GM18499 (cell line): Measurements from ENCODE around the gene CPT1C.

Experiments
- ATAC-seq: cut with Tn5 transposase; IDR thresholded peaks from one replicate; pipeline ENCODE4 v1.9.1; 2021; ENCODE audit warnings: moderate number of reproducible peaks; ENCODE audit not compliant: insufficient read depth, unreplicated experiment

The CPT1C gene

GRCh38 chr19:49690656-49691242 lies at the start of gene CPT1C:
Gene CPT1C (plus strand): TSS chr19:49691116. CDS start chr19:49692253, 1,137 bp downstream.
- ATAC-seq: no peak

- peak; percentile 40 for ATAC-seq
Measured at GRCh38 chr19:49641688-49642491, 49.0 kb upstream of the CPT1C start, which contains the start of gene SCAF1. Gene SCAF1 (plus strand): TSS chr19:49642209. CDS start chr19:49645027, 2,818 bp downstream.

- no peak for ATAC-seq
Measured at GRCh38 chr19:49642492-49643035, 48.4 kb upstream of the CPT1C start.

DNA sequence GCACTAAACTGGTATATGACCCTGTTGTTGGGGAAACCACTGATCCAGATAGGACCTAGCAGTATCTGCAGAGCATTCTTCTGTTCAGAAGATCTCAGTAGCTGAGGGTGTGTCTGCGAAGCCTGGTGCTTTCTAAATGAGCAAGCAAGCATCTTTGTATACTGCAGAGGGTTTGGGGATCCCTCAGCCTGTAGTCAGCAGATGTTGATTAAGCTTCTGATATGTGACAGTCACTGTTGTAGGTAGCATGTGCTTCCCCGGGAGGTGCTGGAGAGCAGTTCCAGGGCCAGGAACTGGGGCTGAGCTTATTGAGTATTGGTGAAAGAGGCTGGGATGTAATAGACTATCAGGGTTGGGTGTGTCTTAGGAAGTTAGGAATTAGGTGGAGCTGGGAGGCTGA lies 47.5 kb upstream of the CPT1C start:
- ATAC-seq: no peak

DNA sequence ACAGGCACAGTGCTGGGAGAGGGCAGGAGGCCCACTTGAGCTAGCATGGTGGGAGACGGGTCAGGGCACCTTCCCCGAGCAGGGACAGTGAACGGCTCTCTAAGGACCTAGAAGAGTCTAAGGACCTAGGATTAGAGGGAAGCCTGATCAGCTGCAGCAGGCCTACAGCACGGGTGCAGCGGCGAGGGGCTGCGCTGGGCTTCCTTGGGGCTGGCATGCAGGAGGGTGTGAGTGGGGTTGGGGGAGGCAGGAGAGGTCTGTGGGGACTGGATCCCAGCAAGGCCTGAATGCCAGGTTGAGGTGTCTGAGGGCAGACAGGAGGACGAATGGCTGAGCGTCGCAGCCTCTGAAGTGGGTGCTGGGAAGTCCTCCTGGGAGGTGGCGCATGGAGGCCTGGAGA lies 45.3 kb upstream of the CPT1C start:
- no peak for ATAC-seq

GRCh38 chr19:49645995-49646394 lies 44.9 kb upstream of the CPT1C start:
- ATAC-seq: no peak

DNA sequence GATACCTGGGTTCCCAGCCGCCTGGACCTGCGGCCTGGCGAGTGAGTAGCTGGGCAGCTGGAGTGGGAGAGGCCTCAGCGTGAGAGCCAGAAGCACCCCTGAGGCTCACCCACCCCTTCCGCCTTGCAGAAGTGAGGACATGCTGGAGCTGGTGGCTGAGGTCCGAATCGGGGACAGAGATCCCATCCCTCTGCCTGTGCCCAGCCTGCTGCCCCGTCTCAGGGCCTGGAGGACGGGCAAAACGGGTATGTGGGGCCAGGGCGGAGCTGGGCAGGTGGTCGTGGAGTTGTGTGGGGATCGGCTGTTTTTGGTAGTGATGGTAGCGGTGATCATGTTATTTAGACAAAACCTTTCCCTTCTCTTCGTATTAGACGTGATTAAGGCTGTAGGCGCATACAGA lies 44.3 kb upstream of the CPT1C start:
- no peak for ATAC-seq

DNA sequence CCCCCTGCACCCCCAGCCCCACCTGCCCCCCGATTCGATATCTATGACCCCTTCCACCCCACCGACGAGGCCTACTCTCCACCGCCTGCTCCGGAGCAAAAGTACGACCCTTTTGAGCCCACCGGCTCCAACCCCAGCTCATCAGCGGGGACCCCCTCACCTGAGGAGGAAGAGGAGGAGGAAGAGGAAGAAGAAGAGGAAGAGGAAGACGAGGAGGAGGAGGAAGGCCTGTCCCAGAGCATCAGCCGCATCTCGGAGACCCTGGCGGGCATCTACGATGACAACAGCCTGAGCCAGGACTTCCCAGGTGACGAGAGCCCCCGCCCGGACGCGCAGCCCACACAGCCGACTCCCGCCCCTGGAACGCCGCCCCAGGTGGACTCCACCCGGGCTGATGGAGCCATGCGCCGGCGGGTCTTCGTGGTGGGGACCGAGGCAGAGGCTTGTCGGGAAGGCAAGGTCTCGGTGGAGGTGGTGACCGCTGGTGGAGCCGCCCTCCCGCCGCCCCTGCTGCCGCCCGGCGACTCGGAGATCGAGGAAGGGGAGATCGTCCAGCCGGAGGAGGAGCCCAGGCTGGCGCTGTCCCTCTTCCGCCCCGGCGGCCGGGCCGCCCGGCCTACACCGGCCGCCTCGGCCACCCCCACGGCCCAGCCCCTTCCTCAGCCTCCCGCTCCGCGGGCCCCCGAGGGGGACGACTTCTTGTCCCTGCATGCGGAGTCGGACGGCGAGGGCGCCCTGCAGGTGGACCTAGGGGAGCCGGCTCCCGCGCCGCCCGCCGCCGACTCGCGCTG lies 39.7 kb upstream of the CPT1C start:
- no peak for ATAC-seq

DNA sequence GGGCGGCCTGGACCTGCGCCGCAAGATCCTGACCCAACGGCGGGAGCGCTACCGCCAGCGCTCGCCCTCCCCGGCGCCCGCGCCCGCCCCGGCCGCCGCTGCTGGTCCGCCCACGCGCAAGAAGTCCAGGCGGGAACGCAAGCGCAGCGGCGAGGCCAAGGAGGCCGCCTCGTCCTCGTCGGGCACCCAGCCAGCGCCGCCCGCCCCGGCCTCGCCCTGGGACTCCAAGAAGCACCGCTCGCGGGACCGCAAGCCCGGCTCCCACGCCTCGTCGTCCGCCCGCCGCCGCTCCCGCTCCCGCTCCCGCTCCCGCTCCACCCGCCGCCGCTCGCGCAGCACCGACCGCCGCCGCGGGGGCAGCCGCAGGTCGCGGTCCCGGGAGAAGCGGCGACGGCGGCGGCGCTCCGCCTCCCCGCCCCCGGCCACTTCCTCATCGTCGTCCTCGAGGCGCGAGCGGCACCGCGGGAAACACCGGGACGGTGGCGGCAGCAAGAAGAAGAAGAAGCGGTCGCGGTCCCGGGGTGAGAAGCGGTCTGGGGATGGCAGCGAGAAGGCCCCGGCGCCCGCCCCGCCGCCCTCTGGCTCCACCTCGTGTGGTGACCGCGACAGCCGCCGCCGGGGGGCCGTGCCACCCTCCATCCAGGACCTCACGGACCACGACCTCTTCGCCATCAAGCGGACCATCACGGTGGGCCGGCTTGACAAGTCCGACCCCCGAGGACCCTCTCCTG lies 38.9 kb upstream of the CPT1C start:
- ATAC-seq: no peak

GRCh38 chr19:49652551-49653465 lies 38.1 kb upstream of the CPT1C start:
- no peak for ATAC-seq

DNA sequence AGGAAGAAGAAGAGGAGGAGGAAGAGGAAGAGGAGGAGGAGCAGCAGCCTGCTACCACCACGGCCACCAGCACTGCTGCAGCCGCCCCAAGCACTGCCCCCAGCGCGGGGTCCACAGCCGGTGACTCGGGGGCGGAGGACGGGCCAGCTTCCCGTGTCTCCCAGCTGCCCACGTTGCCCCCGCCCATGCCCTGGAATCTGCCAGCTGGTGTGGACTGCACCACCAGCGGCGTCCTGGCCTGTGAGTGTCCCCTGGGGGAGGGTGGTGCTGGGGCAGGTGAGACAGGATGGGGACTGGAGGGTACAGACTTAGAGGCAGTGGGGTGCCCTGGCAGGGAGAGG lies 37.5 kb upstream of the CPT1C start:
- no peak for ATAC-seq

- no peak for ATAC-seq
Measured at GRCh38 chr19:49654581-49654980, 36.3 kb upstream of the CPT1C start.

- ATAC-seq: no peak
Measured at GRCh38 chr19:49655570-49656455, 35.1 kb upstream of the CPT1C start.

- ATAC-seq: no peak
Measured at GRCh38 chr19:49656456-49657109, 34.3 kb upstream of the CPT1C start.

GRCh38 chr19:49657493-49658138 lies 33.3 kb upstream of the CPT1C start:
- no peak for ATAC-seq

- no peak for ATAC-seq
Measured at GRCh38 chr19:49658139-49658517, 32.8 kb upstream of the CPT1C start.
